Measurements from ENCODE around the gene MKRN2.
A peak's percentile ranks its signal among the peaks of the same experiment; 100 is the strongest.

The MKRN2 gene

DNA sequence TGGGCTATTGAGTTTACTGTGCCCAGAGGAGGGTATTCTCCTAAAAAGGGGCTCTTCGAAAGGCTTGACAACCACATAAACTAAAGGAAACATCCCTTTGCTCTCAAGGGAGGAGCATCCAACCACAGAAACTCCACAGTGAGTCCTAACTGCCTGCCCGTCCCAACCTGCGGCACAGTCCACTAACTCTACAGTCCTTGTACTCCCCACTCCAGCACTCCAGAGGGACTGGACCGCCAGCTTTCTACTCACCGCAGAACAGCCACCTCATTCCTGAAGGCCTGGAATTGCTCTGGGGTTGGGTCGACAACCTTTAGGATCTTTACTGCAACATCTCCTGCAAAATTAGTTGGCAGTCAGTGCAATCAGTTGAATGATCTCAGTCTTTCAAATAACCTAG, 34.6 kb downstream of the MKRN2 start:
- H3K4me3 ChIP-seq (replicated peaks in 1 of 2; ENCODE audit: low read depth in 2 of 2, low read length in 2 of 2): no peak overlapping the region
- no peak for DNase-seq (ENCODE audit: low read depth in 2 of 2)
- TF ChIP-seq, protein P1, sequence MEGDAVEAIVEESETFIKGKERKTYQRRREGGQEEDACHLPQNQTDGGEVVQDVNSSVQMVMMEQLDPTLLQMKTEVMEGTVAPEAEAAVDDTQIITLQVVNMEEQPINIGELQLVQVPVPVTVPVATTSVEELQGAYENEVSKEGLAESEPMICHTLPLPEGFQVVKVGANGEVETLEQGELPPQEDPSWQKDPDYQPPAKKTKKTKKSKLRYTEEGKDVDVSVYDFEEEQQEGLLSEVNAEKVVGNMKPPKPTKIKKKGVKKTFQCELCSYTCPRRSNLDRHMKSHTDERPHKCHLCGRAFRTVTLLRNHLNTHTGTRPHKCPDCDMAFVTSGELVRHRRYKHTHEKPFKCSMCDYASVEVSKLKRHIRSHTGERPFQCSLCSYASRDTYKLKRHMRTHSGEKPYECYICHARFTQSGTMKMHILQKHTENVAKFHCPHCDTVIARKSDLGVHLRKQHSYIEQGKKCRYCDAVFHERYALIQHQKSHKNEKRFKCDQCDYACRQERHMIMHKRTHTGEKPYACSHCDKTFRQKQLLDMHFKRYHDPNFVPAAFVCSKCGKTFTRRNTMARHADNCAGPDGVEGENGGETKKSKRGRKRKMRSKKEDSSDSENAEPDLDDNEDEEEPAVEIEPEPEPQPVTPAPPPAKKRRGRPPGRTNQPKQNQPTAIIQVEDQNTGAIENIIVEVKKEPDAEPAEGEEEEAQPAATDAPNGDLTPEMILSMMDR (IDR thresholded peaks at IDR 0.05; ENCODE audit: low read depth, low read length): no peak

DNA sequence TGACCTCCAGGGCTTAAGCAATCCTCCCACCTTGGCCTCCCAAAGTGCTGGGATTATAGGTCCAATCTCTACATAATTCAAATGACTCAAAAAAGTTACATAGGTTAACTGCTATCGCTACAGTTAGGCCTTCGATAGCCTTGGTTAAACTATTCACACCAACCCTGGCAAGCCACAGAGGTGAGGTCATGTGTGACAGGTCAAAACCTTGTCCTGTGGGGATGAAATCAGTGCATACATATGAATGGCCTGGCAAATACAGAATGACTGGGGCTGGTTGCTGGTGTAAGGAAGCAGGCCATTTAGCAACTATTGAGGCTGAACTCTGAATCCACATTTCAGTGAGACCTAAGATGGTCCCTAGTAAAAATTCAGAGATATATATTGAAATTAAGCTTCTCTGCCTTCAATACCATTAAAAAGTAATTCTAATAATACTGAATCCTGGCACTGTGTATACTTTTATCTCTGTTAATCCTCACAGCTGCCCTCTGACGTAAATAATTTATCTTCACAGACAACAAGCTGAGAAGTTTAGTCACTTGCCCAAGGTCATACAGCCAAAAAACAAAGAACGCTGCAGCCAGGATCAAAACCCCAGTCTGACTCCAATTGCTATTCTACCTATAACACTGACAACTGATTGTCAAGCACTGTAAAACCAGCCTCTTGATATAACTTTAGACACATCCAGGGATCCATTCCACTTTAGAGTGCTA, 35.3 kb downstream of the MKRN2 start:
- no peak for DNase-seq (ENCODE audit: low read depth in 2 of 2)
- no peak overlapping the region for H3K4me3 ChIP-seq (replicated peaks in 1 of 2; ENCODE audit: low read depth in 2 of 2, low read length in 2 of 2)
- TF ChIP-seq, protein P1 (IDR thresholded peaks at IDR 0.05; ENCODE audit: low read depth, low read length): no peak

DNA sequence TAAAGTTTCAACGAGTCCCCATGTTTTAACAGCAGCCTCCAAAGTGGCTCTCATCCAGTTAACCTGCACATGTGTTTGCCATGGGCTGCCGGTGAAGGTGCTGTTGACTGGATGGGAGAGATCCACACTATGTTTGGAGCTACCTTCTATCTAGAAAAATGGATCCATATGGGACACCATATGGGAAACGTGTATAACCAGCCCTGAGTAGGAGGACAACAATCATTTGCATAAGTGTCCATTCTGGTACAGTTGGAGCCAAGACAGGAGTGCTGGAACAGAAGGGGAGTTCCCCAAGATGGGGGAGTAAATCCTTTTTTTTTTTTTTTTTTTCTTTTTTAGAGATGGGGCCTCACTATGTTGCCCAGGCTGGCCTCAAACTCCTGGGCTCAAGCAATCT, 36.6 kb downstream of the MKRN2 start:
- no peak overlapping the region for H3K4me3 ChIP-seq (replicated peaks in 1 of 2; ENCODE audit: low read depth in 2 of 2, low read length in 2 of 2)
- TF ChIP-seq, protein P1 (IDR thresholded peaks at IDR 0.05; ENCODE audit: low read depth, low read length): no peak
- DNase-seq (ENCODE audit: low read depth in 2 of 2): no peak

DNA sequence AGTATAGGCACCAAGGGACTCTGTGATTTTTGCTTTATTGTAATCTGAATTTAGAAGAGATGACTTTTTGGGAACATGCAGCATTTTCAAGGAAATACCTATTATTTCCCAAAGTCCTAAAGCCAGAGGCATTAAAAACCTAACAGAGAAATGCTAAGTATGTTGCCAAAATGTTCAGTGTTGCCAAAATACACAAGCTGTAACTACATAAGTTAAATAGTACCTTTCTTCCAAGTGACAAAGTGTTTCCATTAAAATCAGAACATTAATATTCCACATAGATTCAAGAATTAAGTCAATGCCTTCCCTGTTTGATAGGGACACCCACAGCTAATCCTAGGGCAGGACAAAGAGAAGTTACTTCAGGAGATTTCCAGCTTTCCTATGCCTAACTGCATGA, 42.0 kb downstream of the MKRN2 start:
- TF ChIP-seq, protein P1 (IDR thresholded peaks at IDR 0.05; ENCODE audit: low read depth, low read length): no peak
- no peak for DNase-seq (ENCODE audit: low read depth in 2 of 2)
- no peak overlapping the region for H3K4me3 ChIP-seq (replicated peaks in 1 of 2; ENCODE audit: low read depth in 2 of 2, low read length in 2 of 2)

DNA sequence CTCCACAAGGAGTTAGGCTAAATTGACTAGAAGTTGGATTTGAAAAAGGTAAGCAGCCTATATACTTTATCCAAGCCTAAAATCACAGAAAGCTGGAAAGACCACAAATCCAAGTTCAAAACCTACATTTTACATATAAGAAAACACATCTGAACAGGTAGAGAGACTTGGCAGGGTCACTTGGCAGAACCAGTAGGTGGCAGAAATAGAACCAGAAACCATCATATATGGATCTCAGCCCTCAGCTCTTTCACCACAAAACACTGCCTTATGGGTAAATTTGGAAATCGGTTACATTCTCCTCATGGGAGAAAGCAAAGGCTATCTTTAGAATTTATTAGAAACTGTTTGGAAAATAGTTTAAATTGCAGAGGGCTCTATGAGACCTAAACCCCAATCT, 44.2 kb downstream of the MKRN2 start:
- H3K4me3 ChIP-seq (replicated peaks in 1 of 2; ENCODE audit: low read depth in 2 of 2, low read length in 2 of 2): no peak overlapping the region
- TF ChIP-seq, protein P1 (IDR thresholded peaks at IDR 0.05; ENCODE audit: low read depth, low read length): peak; percentile 5
- peak; percentile 27 to 31 for DNase-seq (ENCODE audit: low read depth in 2 of 2)

DNA sequence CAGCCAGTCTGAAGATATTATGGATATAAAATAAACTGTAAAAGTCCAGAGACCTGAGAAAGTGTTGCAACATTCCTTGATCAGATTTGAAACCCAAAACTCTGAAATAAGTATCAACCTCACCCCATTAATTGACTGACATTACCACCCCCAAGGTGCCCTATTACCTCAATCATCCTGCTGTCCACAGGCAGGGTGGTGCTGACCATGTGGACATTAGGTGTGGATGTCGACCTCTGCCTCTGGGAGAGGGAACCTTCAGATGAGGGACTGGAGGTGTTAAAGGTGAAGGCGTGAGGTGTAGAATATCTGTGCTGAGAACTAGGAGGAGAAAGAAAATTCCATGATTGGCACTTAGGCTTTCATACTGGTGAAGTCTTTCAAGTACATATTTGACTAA, 47.1 kb downstream of the MKRN2 start:
- no peak overlapping the region for H3K4me3 ChIP-seq (replicated peaks in 1 of 2; ENCODE audit: low read depth in 2 of 2, low read length in 2 of 2)
- no peak for DNase-seq (ENCODE audit: low read depth in 2 of 2)
- TF ChIP-seq, protein P1 (IDR thresholded peaks at IDR 0.05; ENCODE audit: low read depth, low read length): no peak

DNA sequence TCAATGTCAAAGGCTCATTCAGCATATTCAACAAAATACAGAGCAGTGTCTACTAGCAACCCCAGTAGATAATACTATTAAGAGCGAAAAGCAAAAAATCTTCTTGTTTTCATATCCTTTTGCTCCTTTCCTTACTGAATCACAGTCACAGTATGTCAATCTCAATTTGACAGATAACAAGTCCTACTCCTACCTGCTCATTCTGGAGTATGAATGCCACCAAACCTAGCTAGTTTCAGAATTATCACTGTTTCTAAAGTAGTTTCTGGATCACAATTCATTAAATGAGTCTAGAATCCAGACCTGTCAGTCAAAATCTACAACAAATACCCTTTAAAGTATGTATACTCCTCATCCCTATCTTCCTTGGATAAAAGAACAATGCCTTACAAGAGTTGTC, 51.5 kb downstream of the MKRN2 start:
- H3K4me3 ChIP-seq (replicated peaks in 1 of 2; ENCODE audit: low read depth in 2 of 2, low read length in 2 of 2): no peak overlapping the region
- TF ChIP-seq, protein P1 (IDR thresholded peaks at IDR 0.05; ENCODE audit: low read depth, low read length): no peak
- no peak for DNase-seq (ENCODE audit: low read depth in 2 of 2)

Measured in cardiac fibroblast (primary cell).